Stimulated activated naive CD8-positive, alpha-beta T cell treated with anti-CD3 and anti-CD28 coated beads, Interleukin-15, amount 100 ng/mL, for 72 hours (primary cell): ENCODE results near the gene SNX6.
"Not testable (repeated sequence)": the region's sequence is repeated elsewhere in the genome, so short reads cannot be mapped to it uniquely, and the experiment has no call there.

Experiments used
- ATAC-seq: fragments of 150-1000 bp; cut with Tn5 transposase; 2 replicates; pipeline ENCODE4 v1.10.0; 2021; ENCODE audit warnings: mild to moderate bottlenecking, moderate library complexity
- DNase-seq, 2 donors: peaks; one replicate each; pipeline ENCODE4 v3.0.0; 2021 to 2022
- H3K27ac Mint-ChIP-seq, 2 donors: one replicate each; pipeline ENCODE4 v1.8.0; 2022; ENCODE audit warnings: mild to moderate bottlenecking in 2 of 2, mixed read lengths in 2 of 2, moderate library complexity in 2 of 2
- H3K27me3 Mint-ChIP-seq: one replicate; pipeline ENCODE4 v1.8.0; 2022; ENCODE audit warnings: mixed read lengths
- H3K4me1 Mint-ChIP-seq: one replicate; pipeline ENCODE4 v1.8.0; 2022; ENCODE audit warnings: mild to moderate bottlenecking, mixed read lengths
- H3K4me3 Mint-ChIP-seq, 2 donors: one replicate each; pipeline ENCODE4 v1.8.0; 2022; ENCODE audit warnings: mild to moderate bottlenecking in 2 of 2, mixed read lengths in 2 of 2, moderate library complexity in 1 of 2
- H3K9me3 Mint-ChIP-seq, 2 donors: one replicate each; pipeline ENCODE4 v1.8.0; 2022; ENCODE audit warnings: mixed read lengths in 2 of 2

The SNX6 gene

GRCh38 chr14:34629657-34630529 is at the start of gene SNX6:
Gene SNX6, minus strand, starts transcription at chr14:34630148. Its CDS starts 32 bp downstream, at chr14:34630116.
- peak within 1 kb of the TSS; percentile 92 to 98 for H3K27ac Mint-ChIP-seq
- no peaks in the 10 kb centered on the region for H3K27me3 Mint-ChIP-seq
- peak within 1 kb of the TSS; percentile 89 to 96 for H3K4me3 Mint-ChIP-seq
- peaks cover 6% of the 10 kb centered on the region for H3K4me1 Mint-ChIP-seq
- DNase-seq, result peak; percentile 78 to 83
- peak; percentile 96 for ATAC-seq
- H3K9me3 Mint-ChIP-seq, result peaks cover 0 to 5% of the 10 kb centered on the region in 2 donors

- H3K27ac Mint-ChIP-seq, result no peak overlapping the region
- no peak overlapping the region for H3K4me3 Mint-ChIP-seq
- no peaks in the 10 kb centered on the region for H3K9me3 Mint-ChIP-seq
- no peaks in the 10 kb centered on the region for H3K27me3 Mint-ChIP-seq
- no peak for ATAC-seq
- peaks cover 5% of the 10 kb centered on the region for H3K4me1 Mint-ChIP-seq
- DNase-seq, result no peak
These were observed 48.8 kb upstream of the SNX6 start for GRCh38 chr14:34678735-34679134.

GRCh38 chr14:34678306-34678705 is 48.4 kb upstream of the SNX6 start:
- ATAC-seq (no peak), DNase-seq (no peak)
- Mint-ChIP-seq H3K9me3 (no peaks in the 10 kb centered on the region), H3K27ac (no peak overlapping the region), H3K4me1 (peaks cover 5% of the 10 kb centered on the region), H3K4me3 (no peak overlapping the region), H3K27me3 (no peaks in the 10 kb centered on the region)

DNA sequence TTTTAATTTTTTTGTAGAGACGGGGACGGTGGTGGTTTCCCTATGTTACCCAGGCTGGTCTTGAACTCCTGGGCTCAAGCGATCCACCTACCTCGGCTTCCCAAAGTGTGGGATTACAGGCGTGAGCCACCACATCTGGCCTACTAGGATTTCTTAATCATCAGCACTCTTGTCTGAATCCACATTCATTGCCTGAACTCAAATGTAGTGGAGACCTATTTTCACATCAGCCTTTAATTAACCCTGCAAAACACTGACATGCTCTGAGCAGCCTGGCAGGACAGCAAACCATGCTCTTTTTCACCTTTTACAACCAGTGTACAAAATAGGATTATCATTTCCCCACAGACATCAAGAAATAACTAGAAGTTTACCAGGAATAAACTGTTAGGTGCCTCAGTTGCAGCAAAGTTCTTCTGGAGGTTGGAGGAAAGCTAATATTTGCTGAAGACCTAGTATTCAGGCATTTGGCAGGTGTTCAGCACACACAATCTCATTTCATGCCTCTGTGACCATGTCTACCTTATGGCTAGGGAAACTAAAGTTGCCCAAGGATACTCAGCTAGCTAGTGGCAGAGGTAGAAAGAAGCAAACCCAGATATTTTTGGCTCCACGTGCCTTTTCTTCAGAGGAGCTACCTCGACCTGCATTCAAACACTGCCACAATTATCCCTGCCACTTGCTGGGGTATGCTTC is 46.7 kb upstream of the SNX6 start:
- no peaks in the 10 kb centered on the region for H3K9me3 Mint-ChIP-seq
- H3K4me1 Mint-ChIP-seq, result no peaks in the 10 kb centered on the region
- H3K27ac Mint-ChIP-seq, result no peak overlapping the region
- no peak overlapping the region for H3K4me3 Mint-ChIP-seq
- ATAC-seq (no peak), DNase-seq (no peak)
- no peaks in the 10 kb centered on the region for H3K27me3 Mint-ChIP-seq

DNA sequence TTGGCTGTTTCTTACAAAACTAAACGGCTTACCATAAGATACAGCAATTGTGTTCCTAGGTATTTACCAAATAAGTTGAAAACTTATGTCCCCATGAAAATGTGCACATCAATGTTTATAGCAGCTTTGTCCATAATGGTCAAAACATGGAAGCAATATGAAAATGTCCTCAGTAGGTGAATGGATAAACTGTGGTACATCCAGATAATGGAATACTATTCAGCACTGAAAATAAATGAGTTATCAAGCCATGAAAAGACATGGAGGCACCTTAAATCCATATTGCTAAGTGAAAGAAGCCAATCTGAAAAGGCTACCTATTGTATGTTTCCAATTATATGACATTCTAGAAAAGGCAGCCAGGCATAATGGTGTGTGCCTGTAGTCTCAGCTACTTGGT is 43.8 kb upstream of the SNX6 start:
- H3K27me3 Mint-ChIP-seq, result no peaks in the 10 kb centered on the region
- ATAC-seq, result no peak
- no peak for DNase-seq
- H3K9me3 Mint-ChIP-seq, result no peaks in the 10 kb centered on the region
- no peak overlapping the region for H3K27ac Mint-ChIP-seq
- H3K4me3 Mint-ChIP-seq, result no peak overlapping the region
- H3K4me1 Mint-ChIP-seq, result no peaks in the 10 kb centered on the region

DNA sequence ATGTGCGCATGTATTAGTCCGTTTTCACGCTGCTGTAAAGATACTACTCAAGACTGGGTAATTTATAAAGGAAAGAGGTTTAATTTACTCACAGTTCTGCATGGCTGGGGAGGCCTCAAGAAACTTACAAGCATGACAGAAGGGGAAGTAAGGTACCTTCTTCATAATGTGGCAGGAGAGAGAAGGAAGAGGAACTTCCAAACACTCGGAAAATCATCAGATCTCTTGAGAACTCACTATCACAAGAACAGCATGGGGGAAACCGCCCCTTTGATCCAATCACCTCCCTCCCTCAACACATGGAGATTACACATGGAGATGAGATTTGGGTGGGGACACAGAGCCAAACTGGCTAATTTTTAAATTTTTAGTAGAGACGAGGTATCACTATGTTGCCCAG is 41.8 kb upstream of the SNX6 start:
- Mint-ChIP-seq H3K4me1 (no peaks in the 10 kb centered on the region), H3K27ac (no peak overlapping the region), H3K27me3 (no peaks in the 10 kb centered on the region), H3K4me3 (no peak overlapping the region), H3K9me3 (no peaks in the 10 kb centered on the region)
- ATAC-seq (no peak), DNase-seq (no peak)

- H3K27ac Mint-ChIP-seq, result no peak overlapping the region
- peaks cover 7% of the 10 kb centered on the region for H3K4me1 Mint-ChIP-seq
- H3K9me3 Mint-ChIP-seq, result peaks cover 0 to 4% of the 10 kb centered on the region in 2 donors
- DNase-seq (no peak), ATAC-seq (no peak)
- H3K4me3 Mint-ChIP-seq, result no peak overlapping the region
- no peaks in the 10 kb centered on the region for H3K27me3 Mint-ChIP-seq
These were observed 38.2 kb upstream of the SNX6 start for GRCh38 chr14:34668111-34668510.

DNA sequence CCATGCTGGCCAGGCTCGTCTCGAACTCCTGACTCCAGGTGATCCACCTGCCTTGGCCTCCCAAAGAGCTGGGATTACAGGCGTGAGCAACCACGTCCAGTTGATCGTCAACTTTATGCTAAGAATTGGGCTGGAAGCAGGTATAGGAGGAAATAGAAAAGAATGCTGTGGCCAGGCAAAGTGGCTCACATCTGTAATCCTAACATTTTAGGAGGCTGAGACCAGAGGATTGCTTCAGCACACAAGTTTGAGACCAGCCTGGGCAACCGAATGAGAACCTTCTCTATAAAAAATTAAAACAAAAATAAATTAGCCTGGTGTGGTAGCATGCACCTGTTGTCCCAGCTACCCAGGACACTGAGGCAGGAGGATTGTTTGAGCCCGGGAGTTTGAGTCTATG is 37.1 kb upstream of the SNX6 start:
- no peak overlapping the region for H3K4me3 Mint-ChIP-seq
- no peak overlapping the region for H3K27ac Mint-ChIP-seq
- H3K9me3 Mint-ChIP-seq, result peaks cover 0 to 4% of the 10 kb centered on the region in 2 donors
- DNase-seq, result no peak
- no peak for ATAC-seq
- H3K4me1 Mint-ChIP-seq, result peaks cover 7% of the 10 kb centered on the region
- no peaks in the 10 kb centered on the region for H3K27me3 Mint-ChIP-seq

DNA sequence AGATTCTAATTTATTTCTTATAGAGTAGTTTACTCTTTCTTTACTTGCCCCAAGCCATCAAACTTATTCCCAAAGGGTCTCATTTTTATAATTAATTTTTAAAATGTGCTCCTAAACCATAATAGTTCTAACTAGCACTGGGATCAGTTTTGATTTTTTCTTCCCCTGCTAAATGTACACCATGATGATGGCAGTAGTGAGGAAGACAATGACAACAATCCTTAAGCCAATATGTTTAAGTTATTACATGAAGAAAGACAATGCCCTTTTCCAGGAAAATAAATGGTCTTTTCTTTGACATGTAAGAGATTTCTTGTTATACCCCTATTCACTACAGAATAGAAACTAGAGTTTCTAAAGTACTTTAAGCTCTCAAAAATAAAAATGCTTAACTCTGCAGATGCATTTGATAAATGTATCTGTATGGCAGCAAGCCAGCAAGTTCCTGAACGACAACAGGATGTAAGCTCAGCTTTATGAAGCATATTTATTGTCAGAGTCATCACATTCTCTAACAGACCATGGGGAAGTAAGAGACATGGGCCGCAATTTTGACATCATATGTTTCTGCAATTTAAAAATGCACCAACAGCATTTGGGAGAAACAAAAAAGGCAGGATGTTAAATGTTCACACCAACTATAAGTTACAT is 36.0 kb upstream of the SNX6 start:
- Mint-ChIP-seq H3K27me3 (no peaks in the 10 kb centered on the region), H3K9me3 (peaks cover 4% of the 10 kb centered on the region in 2 donors), H3K4me3 (peak overlapping the region in 1 of 2 donors; percentile 29), H3K27ac (peak overlapping the region in 1 of 2 donors; percentile 76), H3K4me1 (peaks cover 7% of the 10 kb centered on the region)
- no peak for DNase-seq
- ATAC-seq, result no peak

- Mint-ChIP-seq H3K4me3 (no peak overlapping the region), H3K27me3 (no peaks in the 10 kb centered on the region), H3K4me1 (peaks cover 7% of the 10 kb centered on the region), H3K27ac (no peak overlapping the region), H3K9me3 (peaks cover 4 to 9% of the 10 kb centered on the region in 2 donors)
- no peak for DNase-seq
- ATAC-seq, result no peak
These were observed 32.7 kb upstream of the SNX6 start for GRCh38 chr14:34662561-34663088.

DNA sequence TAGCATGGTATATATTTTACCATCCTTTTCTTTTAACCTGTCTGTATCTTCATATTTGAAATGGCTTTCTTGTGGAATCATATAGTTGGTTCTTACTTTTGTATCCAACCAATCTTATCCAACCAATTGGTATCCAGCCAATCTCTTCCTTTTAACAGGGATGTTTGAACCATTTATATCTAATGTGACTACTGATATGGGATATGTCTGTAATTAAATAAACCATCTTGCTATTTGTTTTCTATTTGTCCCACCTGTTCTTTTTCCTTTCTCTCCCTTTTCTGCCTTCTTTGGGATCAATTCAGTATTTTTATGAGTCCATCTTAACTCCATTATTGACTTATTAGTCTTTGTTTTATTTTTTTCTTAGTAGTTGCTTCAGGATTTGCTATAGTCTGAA is 30.8 kb upstream of the SNX6 start:
- DNase-seq, result no peak
- no peak for ATAC-seq
- no peak overlapping the region for H3K27ac Mint-ChIP-seq
- no peak overlapping the region for H3K4me3 Mint-ChIP-seq
- peaks cover 4 to 9% of the 10 kb centered on the region in 2 donors for H3K9me3 Mint-ChIP-seq
- peaks cover under 1% of the 10 kb centered on the region for H3K4me1 Mint-ChIP-seq
- H3K27me3 Mint-ChIP-seq, result no peaks in the 10 kb centered on the region

- no peak overlapping the region for H3K4me3 Mint-ChIP-seq
- peaks cover 0 to 6% of the 10 kb centered on the region in 2 donors for H3K9me3 Mint-ChIP-seq
- no peak overlapping the region for H3K27ac Mint-ChIP-seq
- no peaks in the 10 kb centered on the region for H3K27me3 Mint-ChIP-seq
- DNase-seq, result no peak
- no peaks in the 10 kb centered on the region for H3K4me1 Mint-ChIP-seq
- ATAC-seq, result no peak
These were observed 26.0 kb upstream of the SNX6 start for GRCh38 chr14:34655959-34656358.

- not testable (repeated sequence) for ATAC-seq, H3K4me3 Mint-ChIP-seq, DNase-seq, H3K27me3 Mint-ChIP-seq, H3K9me3 Mint-ChIP-seq, H3K4me1 Mint-ChIP-seq, H3K27ac Mint-ChIP-seq
These were observed 23.1 kb upstream of the SNX6 start for GRCh38 chr14:34653073-34653472.

- H3K27me3 Mint-ChIP-seq, DNase-seq, H3K4me1 Mint-ChIP-seq, ATAC-seq, H3K4me3 Mint-ChIP-seq, H3K9me3 Mint-ChIP-seq, H3K27ac Mint-ChIP-seq: not testable (repeated sequence)
These were observed 22.4 kb upstream of the SNX6 start for GRCh38 chr14:34652348-34652747.

GRCh38 chr14:34650786-34651584 is 21.0 kb upstream of the SNX6 start:
- no peaks in the 10 kb centered on the region for H3K9me3 Mint-ChIP-seq
- no peak for DNase-seq
- H3K4me3 Mint-ChIP-seq, result no peak overlapping the region
- no peak for ATAC-seq
- no peaks in the 10 kb centered on the region for H3K4me1 Mint-ChIP-seq
- H3K27me3 Mint-ChIP-seq, result no peaks in the 10 kb centered on the region
- no peak overlapping the region for H3K27ac Mint-ChIP-seq
